Mesothelial cell of epicardium (in vitro differentiated cells): ENCODE data around the gene UBE4A. TPM values are rescaled to one million over a fixed set of nuclear protein-coding genes. Genes with fewer than 3 reads are reported as not detected.

Experiments
- DNase-seq, 2 experiments: peaks; one replicate each; pipeline ENCODE4 v3.0.0; 2021; ENCODE audit warnings: low spot score in 2 of 2; ENCODE audit not compliant: unreplicated experiment in 2 of 2
- H3K27ac Mint-ChIP-seq: 2 replicates; pipeline ENCODE4 v1.8.0; 2021; ENCODE audit warnings: mixed read lengths
- H3K27me3 Mint-ChIP-seq: 2 replicates; pipeline ENCODE4 v1.8.0; 2021; ENCODE audit warnings: low read depth, mixed read lengths
- H3K36me3 Mint-ChIP-seq: 2 replicates; pipeline ENCODE4 v1.8.0; 2021; ENCODE audit warnings: mixed read lengths
- H3K4me1 Mint-ChIP-seq: 2 replicates; pipeline ENCODE4 v1.8.0; 2021; ENCODE audit warnings: mixed read lengths
- H3K4me3 Mint-ChIP-seq: 2 replicates; pipeline ENCODE4 v1.8.0; 2021; ENCODE audit warnings: mild to moderate bottlenecking, moderate library complexity, mixed read lengths
- H3K9me3 Mint-ChIP-seq: 2 replicates; pipeline ENCODE4 v1.8.0; 2021; ENCODE audit warnings: mixed read lengths
- total RNA-seq: library from RNA; stranded (reverse); gene quantifications from 3 replicates; pipeline ENCODE4 v1.2.1, GENCODE V29; 2021
- TF ChIP-seq, protein P1 (sequence below): fragments of 200-600 bp; sonication (generic); IDR thresholded peaks from one replicate; pipeline ENCODE4 v1.5.0; 2021; ENCODE audit warnings: antibody characterized with exemption; ENCODE audit not compliant: unreplicated experiment

UBE4A gene
- total RNA-seq, 1 donor from 2014 or later: 40.5 TPM

DNA sequence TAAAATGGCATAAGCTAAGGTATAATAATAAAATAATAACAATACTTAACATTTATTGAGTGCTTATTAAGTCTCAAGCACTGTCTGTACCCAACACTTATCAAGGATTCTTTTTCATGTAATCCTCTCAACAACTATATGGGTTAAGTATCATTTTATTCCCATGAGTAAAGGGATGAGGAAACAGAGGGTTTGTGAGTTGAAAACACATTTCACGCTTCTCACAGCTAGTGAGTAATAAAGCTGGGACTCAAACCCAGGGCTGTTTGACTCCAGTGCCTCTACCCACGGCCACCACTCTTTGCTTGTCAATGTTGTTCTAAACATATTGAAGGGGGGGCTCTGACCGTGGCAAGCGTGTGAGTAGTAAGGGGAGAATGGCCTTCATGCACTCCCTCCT, 46.2 kb upstream of the UBE4A start:
- DNase-seq: no peak
- Mint-ChIP-seq H3K9me3 (no peaks in the 10 kb centered on the region), H3K27me3 (peaks cover 73% of the 10 kb centered on the region), H3K27ac (no peak overlapping the region), H3K4me3 (no peak overlapping the region), H3K36me3 (no peaks in the 10 kb centered on the region), H3K4me1 (peaks cover 14% of the 10 kb centered on the region)
- TF ChIP-seq, protein P1, sequence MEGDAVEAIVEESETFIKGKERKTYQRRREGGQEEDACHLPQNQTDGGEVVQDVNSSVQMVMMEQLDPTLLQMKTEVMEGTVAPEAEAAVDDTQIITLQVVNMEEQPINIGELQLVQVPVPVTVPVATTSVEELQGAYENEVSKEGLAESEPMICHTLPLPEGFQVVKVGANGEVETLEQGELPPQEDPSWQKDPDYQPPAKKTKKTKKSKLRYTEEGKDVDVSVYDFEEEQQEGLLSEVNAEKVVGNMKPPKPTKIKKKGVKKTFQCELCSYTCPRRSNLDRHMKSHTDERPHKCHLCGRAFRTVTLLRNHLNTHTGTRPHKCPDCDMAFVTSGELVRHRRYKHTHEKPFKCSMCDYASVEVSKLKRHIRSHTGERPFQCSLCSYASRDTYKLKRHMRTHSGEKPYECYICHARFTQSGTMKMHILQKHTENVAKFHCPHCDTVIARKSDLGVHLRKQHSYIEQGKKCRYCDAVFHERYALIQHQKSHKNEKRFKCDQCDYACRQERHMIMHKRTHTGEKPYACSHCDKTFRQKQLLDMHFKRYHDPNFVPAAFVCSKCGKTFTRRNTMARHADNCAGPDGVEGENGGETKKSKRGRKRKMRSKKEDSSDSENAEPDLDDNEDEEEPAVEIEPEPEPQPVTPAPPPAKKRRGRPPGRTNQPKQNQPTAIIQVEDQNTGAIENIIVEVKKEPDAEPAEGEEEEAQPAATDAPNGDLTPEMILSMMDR: no peak

- Mint-ChIP-seq H3K9me3 (no peaks in the 10 kb centered on the region), H3K4me3 (no peak overlapping the region), H3K27ac (no peak overlapping the region), H3K36me3 (no peaks in the 10 kb centered on the region), H3K4me1 (peaks cover 14% of the 10 kb centered on the region), H3K27me3 (peaks cover 64% of the 10 kb centered on the region)
- TF ChIP-seq, protein P1: no peak
- no peak for DNase-seq
Observed at GRCh38 chr11:118314988-118315411, 44.4 kb upstream of the UBE4A start.

GRCh38 chr11:118318124-118318523, 41.3 kb upstream of the UBE4A start:
- peaks cover 24% of the 10 kb centered on the region for H3K4me1 Mint-ChIP-seq
- H3K27me3 Mint-ChIP-seq: peaks cover 41% of the 10 kb centered on the region
- no peaks in the 10 kb centered on the region for H3K36me3 Mint-ChIP-seq
- DNase-seq: no peak
- TF ChIP-seq, protein P1: no peak
- H3K4me3 Mint-ChIP-seq: no peak overlapping the region
- no peaks in the 10 kb centered on the region for H3K9me3 Mint-ChIP-seq
- H3K27ac Mint-ChIP-seq: no peak overlapping the region

GRCh38 chr11:118318581-118319336, 40.6 kb upstream of the UBE4A start:
- H3K9me3 Mint-ChIP-seq: no peaks in the 10 kb centered on the region
- H3K27me3 Mint-ChIP-seq: peaks cover 37% of the 10 kb centered on the region
- TF ChIP-seq, protein P1: no peak
- H3K4me1 Mint-ChIP-seq: peaks cover 24% of the 10 kb centered on the region
- no peak overlapping the region for H3K27ac Mint-ChIP-seq
- no peak for DNase-seq
- no peaks in the 10 kb centered on the region for H3K36me3 Mint-ChIP-seq
- no peak overlapping the region for H3K4me3 Mint-ChIP-seq

GRCh38 chr11:118319337-118319707, 40.1 kb upstream of the UBE4A start:
- no peaks in the 10 kb centered on the region for H3K9me3 Mint-ChIP-seq
- no peak overlapping the region for H3K27ac Mint-ChIP-seq
- no peak overlapping the region for H3K4me3 Mint-ChIP-seq
- H3K27me3 Mint-ChIP-seq: peaks cover 35% of the 10 kb centered on the region
- DNase-seq: no peak
- TF ChIP-seq, protein P1: no peak
- H3K4me1 Mint-ChIP-seq: peaks cover 24% of the 10 kb centered on the region
- H3K36me3 Mint-ChIP-seq: no peaks in the 10 kb centered on the region
